RWPE1 (cell line): ENCODE results near the gene CLDND2.
"Not testable (repeated sequence)": the region's sequence is repeated elsewhere in the genome, so short reads cannot be mapped to it uniquely, and the experiment has no call there.

ENCODE experiments used
- CTCF ChIA-PET: fragments of 350-600 bp; sonication (Branson Sonifier 250); formaldehyde crosslinking; extraction: SDS; loops from one replicate; lab custom pipeline; 2021; lab: Yijun Ruan, JAX
- POLR2A ChIA-PET: fragments of 400-600 bp; formaldehyde crosslinking; extraction: SDS; loops from one replicate; lab custom pipeline; 2020; ENCODE audit warnings: antibody characterized with exemption; ENCODE audit not compliant: low non-redundant PET; lab: Yijun Ruan, JAX
- DNase-seq: peaks from one replicate; pipeline ENCODE4 v3.0.0; 2012; ENCODE audit warnings: low spot score
- H3K27ac ChIP-seq: fragments of 450-650 bp; 2 replicates; pipeline ENCODE4 v1.5.1; 2017
- CTCF ChIP-seq: fragments of 450-650 bp; conservative IDR thresholded peaks from 2 replicates; pipeline ENCODE4 v1.5.1; 2017; ENCODE audit warnings: low read depth, mild to moderate bottlenecking

The CLDND2 gene

GRCh38 chr19:51368366-51369282 lies at the start of gene CLDND2:
Gene CLDND2 (minus strand): TSS chr19:51369003. CDS start chr19:51368577, 426 bp downstream.
- DNase-seq: no peak
- H3K27ac ChIP-seq: peak within 1 kb of the TSS; percentile 93
- TF ChIP-seq CTCF: no peak
- POLR2A ChIA-PET: no interaction called here
- CTCF ChIA-PET: interaction anchor here (0.7 kb wide), 1 partner anchor 105 kb away, joined by 4 read pairs; no protein-coding TSS in a partner anchor

- CTCF ChIA-PET: interaction anchor here (0.7 to 1.7 kb wide), 2 partner anchors 24 to 55 kb away, joined by 3 to 5 read pairs; no protein-coding TSS in a partner anchor
- H3K27ac ChIP-seq: no peak overlapping the region
- POLR2A ChIA-PET: no interaction called here
- TF ChIP-seq CTCF: no peak
- DNase-seq: no peak
Measured at GRCh38 chr19:51417810-51418157, 49.0 kb upstream of the CLDND2 start.

- POLR2A ChIA-PET: no interaction called here
- no peak within 1 kb of the TSS for H3K27ac ChIP-seq
- no peak for DNase-seq
- CTCF ChIA-PET: interaction anchor here (0.6 to 1.7 kb wide), 2 partner anchors 56 to 121 kb away, joined by 3 to 5 read pairs; no protein-coding TSS in a partner anchor
- TF ChIP-seq CTCF: no peak
Measured at GRCh38 chr19:51417107-51417809, 48.5 kb upstream of the CLDND2 start, which contains the start of gene SIGLEC10. Gene SIGLEC10 (minus strand): TSS chr19:51417642. CDS start chr19:51417581, 61 bp downstream.

- DNase-seq, POLR2A ChIA-PET, H3K27ac ChIP-seq, CTCF ChIA-PET: not testable (repeated sequence)
Measured at GRCh38 chr19:51416422-51416821, 47.6 kb upstream of the CLDND2 start.

- no peak for TF ChIP-seq CTCF
- ChIA-PET CTCF (no interaction called here), POLR2A (no interaction called here)
- DNase-seq: no peak
- no peak overlapping the region for H3K27ac ChIP-seq
Measured at GRCh38 chr19:51415187-51415586, 46.4 kb upstream of the CLDND2 start.

GRCh38 chr19:51410950-51411748 lies 42.3 kb upstream of the CLDND2 start:
- ChIA-PET POLR2A (no interaction called here), CTCF (interaction anchor here (0.7 kb wide), 2 partner anchors 55 to 184 kb away, joined by 3 to 7 read pairs; no protein-coding TSS in a partner anchor)
- no peak for TF ChIP-seq CTCF
- no peak for DNase-seq
- no peak overlapping the region for H3K27ac ChIP-seq
